ENCODE results near the gene GINS2. TPM values are rescaled to one million over a fixed set of nuclear protein-coding genes. Genes with fewer than 3 reads are reported as not detected.

Gene GINS2
- total RNA-seq, 1 donor from 2014 or later, result 0.26 TPM

DNA sequence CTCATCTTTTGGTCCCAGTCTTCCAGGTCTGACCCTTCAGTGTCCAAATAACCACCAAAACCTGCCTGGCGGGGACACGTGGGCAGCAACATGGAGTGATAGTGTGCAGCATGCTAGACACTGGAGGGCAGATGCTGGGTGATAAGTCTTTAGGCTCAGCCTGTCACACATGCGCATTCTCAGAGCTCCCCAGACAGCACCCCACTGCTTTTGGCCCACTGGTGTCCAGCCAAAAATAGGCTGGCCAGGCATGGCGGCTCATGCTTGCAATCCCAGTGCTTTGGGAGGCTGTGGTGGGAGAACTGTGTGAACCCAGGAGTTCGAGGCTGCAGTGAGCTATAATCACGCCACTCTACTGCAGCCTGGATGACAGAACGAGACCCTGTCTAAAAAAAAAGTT, 12.3 kb downstream of the GINS2 start:
- Histone ChIP-seq H3K27me3 (ENCODE audit: control insufficient read depth, insufficient read depth, low read length) (no peaks in the 10 kb centered on the region), H3K36me3 (ENCODE audit: control insufficient read depth, insufficient read depth, low read length) (peaks cover 14% of the 10 kb centered on the region), H3K4me3 (ENCODE audit: low read depth, low read length) (no peak overlapping the region)
- no peak for FAIRE-seq
- no peak for DNase-seq (ENCODE audit: low read depth)
- TF ChIP-seq, protein P1, sequence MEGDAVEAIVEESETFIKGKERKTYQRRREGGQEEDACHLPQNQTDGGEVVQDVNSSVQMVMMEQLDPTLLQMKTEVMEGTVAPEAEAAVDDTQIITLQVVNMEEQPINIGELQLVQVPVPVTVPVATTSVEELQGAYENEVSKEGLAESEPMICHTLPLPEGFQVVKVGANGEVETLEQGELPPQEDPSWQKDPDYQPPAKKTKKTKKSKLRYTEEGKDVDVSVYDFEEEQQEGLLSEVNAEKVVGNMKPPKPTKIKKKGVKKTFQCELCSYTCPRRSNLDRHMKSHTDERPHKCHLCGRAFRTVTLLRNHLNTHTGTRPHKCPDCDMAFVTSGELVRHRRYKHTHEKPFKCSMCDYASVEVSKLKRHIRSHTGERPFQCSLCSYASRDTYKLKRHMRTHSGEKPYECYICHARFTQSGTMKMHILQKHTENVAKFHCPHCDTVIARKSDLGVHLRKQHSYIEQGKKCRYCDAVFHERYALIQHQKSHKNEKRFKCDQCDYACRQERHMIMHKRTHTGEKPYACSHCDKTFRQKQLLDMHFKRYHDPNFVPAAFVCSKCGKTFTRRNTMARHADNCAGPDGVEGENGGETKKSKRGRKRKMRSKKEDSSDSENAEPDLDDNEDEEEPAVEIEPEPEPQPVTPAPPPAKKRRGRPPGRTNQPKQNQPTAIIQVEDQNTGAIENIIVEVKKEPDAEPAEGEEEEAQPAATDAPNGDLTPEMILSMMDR (IDR thresholded peaks at IDR 0.05; ENCODE audit: insufficient read depth, low read length, severe bottlenecking), result no peak

DNA sequence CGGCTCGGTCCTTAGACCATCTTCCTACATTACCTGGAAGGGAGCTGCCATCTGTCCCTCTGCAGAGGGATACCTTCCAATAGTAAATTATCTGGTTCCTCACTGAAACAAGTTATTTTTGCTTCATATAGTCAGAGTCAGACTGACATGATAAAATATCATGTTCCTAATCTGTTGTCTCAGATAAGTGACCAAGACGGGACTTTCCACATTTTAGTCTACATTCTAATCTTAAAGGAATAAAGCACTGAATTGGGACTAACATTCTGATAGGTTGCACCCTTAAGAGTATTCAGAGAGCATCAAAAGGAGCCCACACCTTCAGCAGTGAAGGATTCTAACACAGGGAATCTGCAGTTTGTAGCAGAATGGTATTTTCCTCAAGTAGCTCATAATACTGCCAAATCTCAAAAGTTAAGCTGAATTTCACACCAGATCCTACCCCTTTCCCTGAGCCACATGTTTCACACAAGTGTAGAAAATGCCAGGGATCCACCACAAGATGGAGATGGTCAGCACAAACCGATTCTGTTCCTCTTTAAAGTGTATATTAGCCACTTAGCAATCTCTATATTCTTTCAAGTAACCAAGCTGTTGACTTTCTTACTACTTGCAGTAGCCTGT, 13.4 kb downstream of the GINS2 start:
- Histone ChIP-seq H3K36me3 (ENCODE audit: control insufficient read depth, insufficient read depth, low read length) (peaks cover 15% of the 10 kb centered on the region), H3K27me3 (ENCODE audit: control insufficient read depth, insufficient read depth, low read length) (no peaks in the 10 kb centered on the region), H3K4me3 (ENCODE audit: low read depth, low read length) (no peak overlapping the region)
- DNase-seq (ENCODE audit: low read depth) (no peak), FAIRE-seq (no peak)
- TF ChIP-seq, protein P1 (IDR thresholded peaks at IDR 0.05; ENCODE audit: insufficient read depth, low read length, severe bottlenecking), result peak; percentile 50

DNA sequence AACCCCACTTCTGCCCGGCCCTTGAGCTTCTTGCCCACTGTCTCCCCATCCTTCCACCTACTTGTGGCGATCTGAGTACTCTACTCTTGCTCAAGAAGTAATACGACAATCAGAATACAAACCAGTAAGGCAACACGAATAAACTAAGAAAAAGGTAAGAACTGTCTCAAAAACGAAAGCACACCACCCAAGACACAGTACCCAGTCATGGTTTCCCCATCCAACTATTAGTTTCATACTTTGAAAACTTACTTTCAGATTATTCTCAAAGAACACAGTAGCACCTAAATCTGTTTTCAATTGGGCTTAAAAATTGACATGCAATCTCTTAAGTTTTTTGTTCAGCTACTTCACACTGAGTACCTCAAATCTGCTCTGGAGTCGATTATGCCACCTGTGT, 13.9 kb downstream of the GINS2 start:
- Histone ChIP-seq H3K27me3 (ENCODE audit: control insufficient read depth, insufficient read depth, low read length) (no peaks in the 10 kb centered on the region), H3K36me3 (ENCODE audit: control insufficient read depth, insufficient read depth, low read length) (peaks cover 15% of the 10 kb centered on the region), H3K4me3 (ENCODE audit: low read depth, low read length) (no peak overlapping the region)
- TF ChIP-seq, protein P1 (IDR thresholded peaks at IDR 0.05; ENCODE audit: insufficient read depth, low read length, severe bottlenecking), result no peak
- no peak for FAIRE-seq
- no peak for DNase-seq (ENCODE audit: low read depth)

DNA sequence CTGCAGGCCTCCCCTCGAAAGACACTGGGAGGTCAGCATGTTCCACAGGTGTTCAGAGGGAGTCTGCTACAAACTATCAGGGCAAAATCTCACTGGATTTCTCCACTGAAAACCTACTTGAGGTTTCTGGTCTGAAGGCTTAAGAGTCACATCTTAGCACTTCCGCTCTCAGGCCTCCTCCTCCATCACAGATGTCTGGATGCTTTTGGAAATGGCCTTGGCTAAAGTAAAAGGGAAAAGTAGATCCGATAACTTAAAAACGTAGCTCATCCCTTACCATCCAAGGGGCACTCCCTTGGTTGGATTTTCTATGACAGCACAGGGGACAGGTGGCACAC, 14.4 kb downstream of the GINS2 start:
- no peak for DNase-seq (ENCODE audit: low read depth)
- no peak overlapping the region for H3K4me3 ChIP-seq (ENCODE audit: low read depth, low read length)
- FAIRE-seq, result no peak
- no peaks in the 10 kb centered on the region for H3K27me3 ChIP-seq (ENCODE audit: control insufficient read depth, insufficient read depth, low read length)
- TF ChIP-seq, protein P1 (IDR thresholded peaks at IDR 0.05; ENCODE audit: insufficient read depth, low read length, severe bottlenecking), result no peak
- peaks cover 13% of the 10 kb centered on the region for H3K36me3 ChIP-seq (ENCODE audit: control insufficient read depth, insufficient read depth, low read length)

DNA sequence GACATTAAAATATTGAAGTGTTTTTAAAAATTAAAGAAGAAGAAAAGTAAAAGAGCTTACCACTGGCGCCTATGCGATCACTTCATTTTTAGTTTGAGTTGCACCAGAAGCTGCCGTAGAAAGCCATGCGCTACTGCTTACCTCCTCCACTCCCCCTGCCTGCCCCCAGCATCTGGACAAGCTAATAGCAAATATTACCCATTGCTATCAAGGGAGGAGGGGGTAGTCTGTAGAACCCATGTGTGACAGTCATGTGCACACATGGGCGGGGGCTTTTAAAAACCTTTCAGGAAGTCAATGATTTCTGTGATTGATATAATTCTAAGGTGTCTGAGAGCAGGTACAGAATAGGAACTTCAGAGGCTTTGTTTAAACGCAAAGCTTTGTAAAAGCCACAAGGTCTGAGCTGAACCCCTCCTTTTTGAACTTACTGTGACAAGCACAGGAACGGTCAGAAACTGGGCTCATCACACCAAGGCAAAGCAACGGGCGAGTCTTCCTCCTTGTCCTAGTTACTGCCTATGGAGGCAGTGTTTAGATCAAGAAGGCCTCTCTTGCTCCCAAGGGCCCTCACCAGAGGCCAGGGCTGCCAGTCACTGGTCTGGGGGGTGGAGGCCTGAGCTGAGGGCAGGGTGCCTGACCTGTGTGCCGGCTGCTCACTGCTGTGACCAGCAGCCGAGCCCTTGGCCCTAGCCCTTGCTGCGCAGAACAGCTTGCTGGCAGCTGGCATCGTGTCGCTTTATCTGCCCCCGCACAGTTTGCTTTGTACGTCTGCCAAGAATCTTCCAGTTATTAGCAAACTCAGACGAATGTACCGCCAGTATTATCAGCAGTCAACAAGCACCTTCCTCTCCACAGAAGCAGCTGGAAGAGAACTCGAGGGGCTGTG, 15.0 kb downstream of the GINS2 start:
- Histone ChIP-seq H3K27me3 (ENCODE audit: control insufficient read depth, insufficient read depth, low read length) (no peaks in the 10 kb centered on the region), H3K36me3 (ENCODE audit: control insufficient read depth, insufficient read depth, low read length) (peaks cover 17% of the 10 kb centered on the region), H3K4me3 (ENCODE audit: low read depth, low read length) (no peak overlapping the region)
- FAIRE-seq (no peak), DNase-seq (ENCODE audit: low read depth) (peak; percentile 60)
- TF ChIP-seq, protein P1 (IDR thresholded peaks at IDR 0.05; ENCODE audit: insufficient read depth, low read length, severe bottlenecking), result no peak
